Measurements from ENCODE around the gene ITPKB. TPM values are rescaled to one million over a fixed set of nuclear protein-coding genes. Genes with fewer than 3 reads are reported as not detected.

The ITPKB gene
- 10 to 100 TPM; 43.6 to 44.4 TPM for total RNA-seq

DNA sequence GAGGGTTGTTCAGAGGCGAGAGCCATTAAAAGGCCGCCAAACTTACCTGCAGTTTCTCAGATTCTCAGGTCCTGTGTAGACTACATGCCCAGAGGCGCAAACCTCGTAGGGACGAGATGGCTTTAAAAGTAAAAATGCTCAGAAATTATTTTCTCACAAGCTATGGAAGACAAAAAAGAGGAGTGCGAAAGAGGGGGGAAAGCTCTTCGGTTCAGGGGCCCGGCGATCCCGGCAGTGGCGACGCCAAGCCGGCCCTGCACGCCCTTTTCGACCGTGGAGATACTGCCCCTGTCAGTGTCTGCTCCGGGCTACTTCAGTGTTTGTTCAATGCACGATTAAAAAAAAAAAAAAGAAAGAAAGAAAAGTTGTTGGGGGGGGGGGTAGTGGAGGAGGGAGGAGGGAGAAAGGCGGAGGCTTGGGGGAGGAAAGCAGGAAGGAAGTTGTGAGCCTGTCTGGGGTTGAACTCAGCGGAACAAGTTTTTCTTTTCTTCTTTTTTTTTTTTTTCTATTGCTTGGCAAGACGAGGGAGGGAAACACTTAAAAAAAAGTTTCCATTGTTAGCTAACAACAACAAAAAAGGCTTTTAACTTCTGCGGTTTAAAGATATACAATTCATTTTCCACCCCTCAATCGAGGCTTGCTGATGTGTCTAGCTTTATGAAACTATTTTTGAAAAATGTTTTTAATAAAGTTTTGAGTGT lies at the start of gene ITPKB:
ITPKB (minus strand) TSS at position 288 of the 701 bp plus-strand sequence. CDS start 1,824 bp downstream, outside the sequence.
- peak within 1 kb of the TSS; percentile 92 for H3K27ac Mint-ChIP-seq
- peaks cover 38% of the 10 kb centered on the region for H3K4me1 Mint-ChIP-seq
- H3K4me3 Mint-ChIP-seq = peak within 1 kb of the TSS; percentile 87
- peaks cover 5% of the 10 kb centered on the region for H3K9me3 Mint-ChIP-seq
- H3K36me3 Mint-ChIP-seq (ENCODE audit: low read depth) = peaks cover 31% of the 10 kb centered on the region
- ChIA-PET POLR2A (interaction anchor here (0.9 to 1.8 kb wide), 12 partner anchors 8 to 200 kb away, joined by 3 to 9 read pairs (median 4); no protein-coding TSS in a partner anchor), CTCF (interaction anchor here (0.7 to 1.9 kb wide), 12 partner anchors 13 to 144 kb away, joined by 3 to 11 read pairs (median 4); no protein-coding TSS in a partner anchor)
- peak; percentile 70 for DNase-seq
- H3K27me3 Mint-ChIP-seq = no peaks in the 10 kb centered on the region

DNA sequence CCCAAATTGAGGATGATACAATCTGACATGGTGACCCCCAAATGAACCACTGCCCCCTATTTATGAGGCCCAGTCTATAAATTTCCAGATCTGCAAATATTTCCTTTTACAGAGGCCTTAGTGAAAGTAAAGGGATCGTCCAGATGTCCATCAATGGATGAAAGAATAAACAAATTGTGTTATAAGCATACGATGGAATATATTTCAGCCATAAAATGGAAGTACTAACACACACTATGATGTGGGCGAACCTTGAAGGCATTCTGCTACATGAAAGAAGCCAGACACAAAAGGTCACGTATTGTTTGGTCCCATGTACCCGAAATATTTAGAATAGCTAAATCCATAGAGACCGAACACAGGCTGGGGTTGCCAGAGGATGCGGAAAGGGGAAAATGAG lies 48.6 kb upstream of the ITPKB start:
- Mint-ChIP-seq H3K36me3 (ENCODE audit: low read depth) (no peaks in the 10 kb centered on the region), H3K27ac (no peak overlapping the region), H3K4me1 (peaks cover 9% of the 10 kb centered on the region), H3K27me3 (no peaks in the 10 kb centered on the region), H3K4me3 (no peak overlapping the region), H3K9me3 (no peaks in the 10 kb centered on the region)
- POLR2A ChIA-PET = no interaction called here
- no peak for DNase-seq
- CTCF ChIA-PET = no interaction called here

DNA sequence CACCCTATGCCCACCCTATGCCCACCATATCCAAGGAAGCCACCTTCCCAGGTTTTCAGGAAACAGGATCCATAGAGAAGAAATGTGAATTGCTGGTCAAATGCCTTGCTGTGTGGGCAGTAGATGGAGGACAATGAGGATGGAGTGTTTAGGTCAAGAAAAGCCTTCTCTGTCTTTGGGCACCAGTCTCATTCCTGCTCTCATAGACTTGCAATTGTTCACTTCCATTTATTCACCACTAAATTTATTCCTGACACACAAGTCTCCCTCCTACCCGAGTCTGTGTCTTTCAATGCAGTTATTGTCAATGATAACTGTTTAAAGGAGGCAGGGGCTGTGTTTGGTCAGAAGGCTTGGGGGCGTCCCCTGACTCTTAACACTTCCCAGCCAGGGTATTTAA lies 48.0 kb upstream of the ITPKB start:
- Mint-ChIP-seq H3K9me3 (no peaks in the 10 kb centered on the region), H3K27me3 (no peaks in the 10 kb centered on the region), H3K27ac (no peak overlapping the region), H3K4me1 (peaks cover 9% of the 10 kb centered on the region), H3K4me3 (no peak overlapping the region), H3K36me3 (ENCODE audit: low read depth) (no peaks in the 10 kb centered on the region)
- DNase-seq = no peak
- CTCF ChIA-PET = no interaction called here
- POLR2A ChIA-PET = no interaction called here

DNA sequence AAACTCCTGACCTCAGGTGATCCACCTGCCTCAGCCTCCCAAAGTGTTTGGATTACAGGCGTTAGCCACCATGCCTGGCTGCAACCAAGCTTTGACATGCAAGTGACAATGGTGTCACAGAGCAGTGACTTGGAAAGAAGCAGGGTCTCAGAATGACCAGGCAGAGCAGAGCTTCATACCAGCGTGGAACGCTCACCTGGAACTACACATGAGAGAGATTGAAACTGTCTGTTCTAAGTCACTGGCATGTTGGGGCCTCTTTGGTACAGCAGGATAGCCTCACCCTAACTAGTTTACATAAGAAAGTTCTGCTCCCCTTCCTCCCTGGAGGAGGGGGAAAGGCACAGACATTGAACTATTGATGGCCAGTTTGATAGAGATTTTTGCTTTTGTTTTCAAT lies 47.5 kb upstream of the ITPKB start:
- DNase-seq = no peak

DNA sequence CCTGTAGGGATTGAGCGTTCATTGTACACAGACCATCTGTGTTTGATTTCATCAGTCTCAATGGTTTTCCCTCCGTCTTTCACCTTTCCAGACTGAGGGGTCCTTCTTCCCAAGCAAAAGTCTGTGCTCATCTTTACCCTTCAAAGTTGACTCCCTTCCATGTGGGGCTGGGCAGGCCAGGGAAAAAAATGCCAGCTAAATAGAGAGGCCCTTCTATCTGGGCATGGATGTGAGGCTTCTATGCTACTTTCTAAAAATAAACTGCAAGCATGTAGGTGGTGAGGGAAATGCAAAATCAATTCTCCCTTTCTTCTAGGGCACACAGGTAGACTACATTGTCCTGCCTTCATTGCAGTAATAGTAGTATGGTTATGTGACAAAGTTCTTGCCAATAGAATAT lies 46.7 kb upstream of the ITPKB start:
- POLR2A ChIA-PET = no interaction called here
- H3K4me1 Mint-ChIP-seq = peaks cover 9% of the 10 kb centered on the region
- DNase-seq = no peak
- H3K27ac Mint-ChIP-seq = no peak overlapping the region
- H3K36me3 Mint-ChIP-seq (ENCODE audit: low read depth) = no peaks in the 10 kb centered on the region
- CTCF ChIA-PET = no interaction called here
- H3K4me3 Mint-ChIP-seq = no peak overlapping the region
- no peaks in the 10 kb centered on the region for H3K27me3 Mint-ChIP-seq
- no peaks in the 10 kb centered on the region for H3K9me3 Mint-ChIP-seq

More for the DNA sequence above, 47.5 kb upstream of the ITPKB start:
- peaks cover 9% of the 10 kb centered on the region for H3K4me1 Mint-ChIP-seq
- H3K4me3 Mint-ChIP-seq = no peak overlapping the region
- no peaks in the 10 kb centered on the region for H3K36me3 Mint-ChIP-seq (ENCODE audit: low read depth)
- POLR2A ChIA-PET = no interaction called here
- H3K9me3 Mint-ChIP-seq = no peaks in the 10 kb centered on the region
- no peak overlapping the region for H3K27ac Mint-ChIP-seq
- CTCF ChIA-PET = no interaction called here
- H3K27me3 Mint-ChIP-seq = no peaks in the 10 kb centered on the region

DNA sequence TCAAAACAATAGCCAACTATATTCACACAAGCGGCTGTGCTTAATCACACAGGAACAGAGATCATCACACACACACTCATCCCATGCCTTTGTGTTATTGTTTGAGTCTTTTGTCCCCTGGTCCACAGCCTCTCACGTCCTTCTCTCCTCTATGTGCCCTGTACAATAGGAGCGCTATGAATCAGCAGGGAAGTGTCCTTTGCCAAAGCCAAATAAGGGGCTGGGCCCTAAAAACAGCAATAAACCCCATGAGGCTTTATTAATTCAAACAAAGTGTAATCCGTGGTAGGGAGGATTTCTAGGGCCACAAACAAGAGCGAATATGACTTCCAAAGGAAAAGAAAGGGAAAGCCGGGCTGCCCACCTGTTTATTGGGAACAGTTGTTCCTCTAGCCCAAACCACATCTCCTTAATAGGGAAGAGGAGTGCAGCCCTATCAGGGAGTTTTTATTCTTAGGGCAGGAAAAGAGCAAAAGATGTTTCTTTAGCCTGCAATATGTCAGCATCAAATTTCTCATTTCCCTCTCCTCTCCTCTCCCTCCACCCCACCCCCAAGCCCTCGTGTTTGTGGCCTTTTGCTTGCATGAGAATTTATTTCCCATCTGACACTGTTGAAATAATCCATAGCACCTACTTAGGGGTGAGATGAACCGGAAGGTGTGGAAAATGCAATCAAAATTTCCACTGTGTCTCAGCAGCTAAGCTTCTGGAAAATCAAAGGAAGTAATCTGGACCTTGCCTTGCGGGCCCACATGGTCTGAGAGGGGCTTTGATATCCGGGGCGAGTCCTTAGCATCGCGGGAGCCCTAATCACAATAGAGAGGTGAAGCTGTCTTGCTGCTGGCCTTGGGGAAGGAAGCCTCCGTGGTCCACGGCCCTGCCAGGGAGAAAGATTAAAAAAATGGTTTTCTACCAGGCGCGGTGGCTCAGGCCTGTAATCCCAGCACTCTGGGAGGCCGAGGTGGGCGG lies 45.3 kb upstream of the ITPKB start:
- no peak overlapping the region for H3K4me3 Mint-ChIP-seq
- DNase-seq = no peak
- POLR2A ChIA-PET = no interaction called here
- peaks cover 6% of the 10 kb centered on the region for H3K4me1 Mint-ChIP-seq
- no peaks in the 10 kb centered on the region for H3K27me3 Mint-ChIP-seq
- no peaks in the 10 kb centered on the region for H3K9me3 Mint-ChIP-seq
- no peaks in the 10 kb centered on the region for H3K36me3 Mint-ChIP-seq (ENCODE audit: low read depth)
- H3K27ac Mint-ChIP-seq = no peak overlapping the region
- CTCF ChIA-PET = interaction anchor here (1.0 kb wide), 1 partner anchor 158 kb away, joined by 3 read pairs; no protein-coding TSS in a partner anchor

DNA sequence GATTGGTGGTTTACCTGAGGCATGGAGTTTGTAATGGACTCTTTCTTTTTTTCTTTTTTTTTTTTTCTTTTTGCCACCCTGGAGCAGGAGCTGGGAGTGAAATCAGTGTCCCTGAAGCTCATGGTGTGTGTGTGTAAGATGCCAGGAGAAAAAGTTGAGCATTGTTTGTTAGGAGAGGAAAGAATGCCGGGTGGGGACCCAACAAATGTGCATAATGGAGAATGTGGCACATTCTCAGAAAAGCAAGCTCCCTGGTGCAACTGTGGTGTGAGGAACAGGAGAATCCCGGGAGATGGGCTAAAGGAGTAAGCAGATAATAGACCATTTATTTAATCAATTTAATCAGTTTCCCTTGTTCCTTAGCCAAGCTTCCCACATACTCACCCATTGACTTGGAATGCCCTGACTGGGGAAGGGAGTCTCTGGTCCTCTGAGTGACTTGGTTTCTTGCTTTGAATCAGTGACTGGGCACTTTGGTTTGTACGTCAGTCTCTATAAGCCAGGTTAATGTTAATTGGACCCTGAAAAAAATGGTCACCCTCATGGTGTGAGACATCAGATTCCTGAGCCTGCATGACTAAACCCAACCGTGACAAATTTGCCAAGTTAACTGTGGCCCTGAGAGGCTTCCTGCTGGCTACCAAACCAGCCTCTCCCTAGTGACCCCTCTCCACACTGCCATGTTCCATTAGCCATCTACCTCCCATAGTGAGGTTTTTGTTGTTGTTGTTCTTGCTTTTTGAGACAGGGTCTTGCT lies 43.9 kb upstream of the ITPKB start:
- Mint-ChIP-seq H3K4me1 (peaks cover 4% of the 10 kb centered on the region), H3K36me3 (ENCODE audit: low read depth) (no peaks in the 10 kb centered on the region), H3K27me3 (no peaks in the 10 kb centered on the region), H3K9me3 (no peaks in the 10 kb centered on the region), H3K4me3 (no peak overlapping the region), H3K27ac (no peak overlapping the region)
- ChIA-PET CTCF (no interaction called here), POLR2A (no interaction called here)
- no peak for DNase-seq

DNA sequence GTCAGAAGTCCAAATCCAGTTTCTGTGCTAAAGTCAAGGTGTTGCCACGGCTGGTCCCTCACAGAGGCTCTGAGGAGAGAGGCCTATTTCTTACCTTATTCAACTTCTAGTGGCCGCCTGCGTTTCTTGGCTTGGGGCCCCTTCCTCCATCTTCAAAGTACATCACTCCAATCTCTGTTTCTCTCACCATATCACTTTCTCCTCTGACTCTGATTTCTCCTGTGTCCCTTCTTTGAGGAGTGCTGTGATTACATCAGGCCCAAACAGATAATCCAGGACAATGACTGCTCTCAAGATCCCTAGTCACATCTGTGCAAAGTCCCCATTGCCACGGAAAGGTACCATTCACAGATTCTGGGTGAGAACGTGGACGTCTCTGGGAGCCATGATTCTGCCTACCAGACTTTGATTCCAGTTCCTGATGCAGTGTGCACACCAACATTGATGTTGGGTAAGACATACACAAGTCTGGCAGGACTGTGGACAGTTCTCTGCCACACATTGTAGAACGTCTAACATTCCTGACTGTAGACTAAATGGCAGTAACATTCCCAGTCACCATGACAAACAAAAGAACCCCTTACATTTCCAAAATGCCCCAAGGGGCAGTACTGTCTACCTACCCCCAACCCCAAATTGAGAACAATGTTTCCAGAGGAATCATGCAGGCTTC lies 43.0 kb upstream of the ITPKB start:
- Mint-ChIP-seq H3K27ac (no peak overlapping the region), H3K4me3 (no peak overlapping the region), H3K9me3 (no peaks in the 10 kb centered on the region), H3K27me3 (no peaks in the 10 kb centered on the region), H3K4me1 (peaks cover 2% of the 10 kb centered on the region), H3K36me3 (ENCODE audit: low read depth) (no peaks in the 10 kb centered on the region)
- POLR2A ChIA-PET = no interaction called here
- no peak for DNase-seq
- CTCF ChIA-PET = no interaction called here

DNA sequence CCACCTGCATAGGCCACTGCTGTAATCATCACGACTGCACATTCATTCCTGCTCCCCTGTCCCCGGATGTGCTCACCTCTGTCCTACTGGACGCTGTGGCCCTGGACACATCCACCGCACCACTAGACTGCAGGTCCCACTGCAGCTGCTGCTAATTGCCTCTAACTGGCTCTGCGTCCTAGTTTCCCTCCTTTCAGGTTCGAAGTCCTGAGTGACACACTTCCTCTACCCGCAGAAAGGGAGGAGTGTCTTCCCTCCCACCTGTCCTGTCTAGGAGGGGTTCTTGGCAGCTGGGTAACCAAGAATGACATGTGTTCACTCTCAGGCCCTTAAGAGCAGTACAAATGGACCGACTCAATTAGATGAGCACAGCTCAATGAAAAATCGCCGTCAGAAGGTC lies 40.5 kb upstream of the ITPKB start:
- DNase-seq = no peak
- Mint-ChIP-seq H3K27ac (no peak overlapping the region), H3K9me3 (no peaks in the 10 kb centered on the region), H3K4me1 (no peaks in the 10 kb centered on the region), H3K36me3 (ENCODE audit: low read depth) (no peaks in the 10 kb centered on the region), H3K27me3 (no peaks in the 10 kb centered on the region), H3K4me3 (no peak overlapping the region)
- ChIA-PET CTCF (no interaction called here), POLR2A (no interaction called here)

DNA sequence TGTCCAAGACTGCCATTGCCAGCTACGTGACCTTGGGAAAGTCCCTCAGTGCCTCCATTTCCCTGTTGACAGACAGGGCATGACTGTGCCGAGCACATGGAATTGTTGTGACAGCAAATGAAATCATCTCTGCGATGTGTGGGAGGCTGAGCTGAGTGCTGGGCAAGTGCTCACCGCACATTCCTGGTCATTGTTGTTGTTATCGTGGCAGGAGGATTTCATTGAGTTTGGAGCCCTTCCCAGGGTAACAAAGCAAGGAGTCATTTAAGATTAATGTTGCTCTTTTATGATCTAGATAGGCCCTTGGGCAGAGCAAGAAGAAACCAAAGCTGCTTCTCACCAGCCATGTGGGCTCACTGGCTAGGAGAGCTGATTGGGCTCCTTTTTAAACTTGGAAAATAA lies 39.6 kb upstream of the ITPKB start:
- Mint-ChIP-seq H3K27me3 (no peaks in the 10 kb centered on the region), H3K36me3 (ENCODE audit: low read depth) (no peaks in the 10 kb centered on the region), H3K27ac (no peak overlapping the region), H3K4me3 (no peak overlapping the region), H3K4me1 (no peaks in the 10 kb centered on the region), H3K9me3 (no peaks in the 10 kb centered on the region)
- DNase-seq = no peak
- POLR2A ChIA-PET = no interaction called here
- CTCF ChIA-PET = interaction anchor here (0.8 kb wide), 1 partner anchor 144 kb away, joined by 3 read pairs; no protein-coding TSS in a partner anchor

DNA sequence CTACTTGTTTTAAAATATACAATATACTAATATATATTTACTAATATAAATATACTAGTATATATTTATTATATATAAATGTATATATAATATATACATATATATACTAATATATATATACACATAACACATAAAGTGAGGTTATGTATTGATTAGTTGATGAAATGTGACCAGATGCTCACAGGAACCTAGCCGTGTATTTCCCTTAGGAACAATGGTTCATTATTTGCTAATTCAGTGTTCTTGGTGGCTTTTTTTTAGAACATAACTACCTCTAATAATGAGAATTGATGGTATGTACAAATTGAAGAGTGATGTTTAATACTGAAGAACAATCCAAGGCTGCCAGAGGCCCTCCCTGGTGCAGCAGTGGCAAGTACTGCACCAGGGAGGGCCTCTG lies 37.9 kb upstream of the ITPKB start:
- ChIA-PET CTCF (no interaction called here), POLR2A (no interaction called here)
- Mint-ChIP-seq H3K4me1 (no peaks in the 10 kb centered on the region), H3K27ac (no peak overlapping the region), H3K36me3 (ENCODE audit: low read depth) (no peaks in the 10 kb centered on the region), H3K27me3 (no peaks in the 10 kb centered on the region), H3K4me3 (no peak overlapping the region), H3K9me3 (no peaks in the 10 kb centered on the region)
- DNase-seq = no peak

DNA sequence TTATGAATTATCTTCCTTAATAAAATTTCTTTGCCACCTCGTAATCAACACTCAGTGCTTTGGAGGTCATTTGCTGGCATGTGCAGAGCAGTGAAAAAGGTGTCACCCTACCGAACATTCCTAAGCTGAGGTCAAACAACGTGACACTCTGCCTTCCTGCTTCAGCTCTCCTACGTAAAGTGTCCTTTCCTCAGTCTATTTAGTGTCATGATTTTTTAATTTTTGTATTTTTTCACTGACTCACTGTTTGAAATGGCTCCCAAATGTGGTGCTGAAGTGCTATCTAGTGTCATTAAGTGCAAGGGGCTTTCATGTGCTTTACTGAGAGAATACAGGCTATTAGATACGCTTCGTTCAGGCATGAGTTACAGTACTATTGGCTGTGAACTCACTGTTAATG lies 37.0 kb upstream of the ITPKB start:
- Mint-ChIP-seq H3K27me3 (no peaks in the 10 kb centered on the region), H3K27ac (no peak overlapping the region), H3K9me3 (no peaks in the 10 kb centered on the region), H3K36me3 (ENCODE audit: low read depth) (no peaks in the 10 kb centered on the region), H3K4me1 (no peaks in the 10 kb centered on the region), H3K4me3 (no peak overlapping the region)
- ChIA-PET POLR2A (no interaction called here), CTCF (no interaction called here)
- DNase-seq = no peak
